Endothelial cell of hepatic sinusoid (primary cell): ENCODE measurements around the gene CDKL5.

Source experiments
- in situ Hi-C: cut with HindIII; loops from 2 replicates; pipeline ENCODE4 v1.10.0; 2017; ENCODE audit warnings: low sequenced_read_pairs

Gene CDKL5

DNA sequence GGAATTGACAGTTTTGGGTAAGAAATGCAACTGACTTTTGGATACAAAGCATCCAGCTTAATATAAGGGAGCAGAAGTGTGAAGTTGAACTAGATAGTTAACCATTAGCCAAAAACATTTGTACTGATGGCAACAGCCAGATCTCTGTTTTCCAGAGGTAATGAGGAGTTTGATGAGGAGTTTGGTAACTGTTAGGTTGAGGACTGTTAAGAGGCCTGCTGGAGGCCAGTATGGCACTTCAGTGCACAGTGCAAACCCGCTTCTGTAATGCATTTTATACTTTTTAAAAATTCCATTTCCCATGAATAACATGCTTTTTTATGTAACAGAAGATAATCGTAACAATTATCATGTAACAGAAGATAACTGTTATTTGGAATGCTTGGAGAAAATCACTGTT lies 30.0 kb downstream of the CDKL5 start:
- in situ Hi-C loops, result no loop called here

- in situ Hi-C loops, result no loop called here
Observed at GRCh38 chrX:18457000-18457399, 31.6 kb downstream of the CDKL5 start.

GRCh38 chrX:18461431-18461830 lies 36.0 kb downstream of the CDKL5 start:
- in situ Hi-C loops, result no loop called here

DNA sequence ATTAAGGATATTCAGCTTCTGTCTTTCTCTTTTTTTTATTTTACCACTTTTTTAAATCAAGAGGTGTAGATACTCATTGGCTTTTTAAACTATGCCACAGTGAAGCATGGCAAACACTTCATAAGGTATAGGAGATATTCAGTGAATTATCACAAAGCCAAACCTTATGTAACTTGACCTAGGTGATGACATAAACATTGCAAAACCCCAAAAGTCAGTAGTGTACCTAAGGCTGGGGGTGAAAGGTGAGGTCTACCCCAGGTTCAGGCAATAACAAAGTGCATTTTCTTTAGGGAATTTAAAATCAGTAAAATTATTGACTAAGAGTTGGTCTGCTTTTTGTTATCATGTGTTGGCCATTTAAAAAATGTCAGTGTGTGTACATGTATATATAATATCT lies 39.1 kb downstream of the CDKL5 start:
- in situ Hi-C loops, result no loop called here

- in situ Hi-C loops, result no loop called here
Observed at GRCh38 chrX:18465051-18465450, 39.6 kb downstream of the CDKL5 start.

- in situ Hi-C loops, result no loop called here
Observed at GRCh38 chrX:18468599-18468998, 43.2 kb downstream of the CDKL5 start.

GRCh38 chrX:18471296-18471695 lies 45.9 kb downstream of the CDKL5 start:
- in situ Hi-C loops, result no loop called here

- in situ Hi-C loops, result loop anchor here (5.0 kb wide), 1 partner anchor 66 kb away; no protein-coding TSS in a partner anchor
Observed at GRCh38 chrX:18490806-18491555, 65.6 kb downstream of the CDKL5 start.

- in situ Hi-C loops, result loop anchor here (5.0 kb wide), 1 partner anchor 66 kb away; no protein-coding TSS in a partner anchor
Observed at GRCh38 chrX:18491587-18492340, 66.4 kb downstream of the CDKL5 start.

GRCh38 chrX:18534949-18535348 lies 109.5 kb downstream of the CDKL5 start:
- in situ Hi-C loops, result no loop called here

DNA sequence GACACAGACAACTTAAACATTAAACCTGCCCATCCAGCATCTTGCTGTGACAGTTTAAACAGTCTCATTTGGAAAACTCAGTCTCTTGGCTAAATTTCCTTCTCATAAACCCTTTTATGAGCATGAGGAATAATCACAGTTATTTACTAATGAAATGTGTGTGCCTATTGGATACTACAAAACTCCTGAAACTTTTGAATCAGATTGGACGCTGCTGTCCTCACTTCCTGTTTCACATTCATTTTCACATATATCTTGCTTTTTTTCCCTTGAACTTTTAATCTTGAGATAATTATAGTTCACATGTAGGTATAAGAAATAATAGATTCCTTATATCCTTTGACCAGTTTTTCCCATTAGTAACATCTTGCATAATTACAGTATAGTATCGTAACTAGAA lies 111.7 kb downstream of the CDKL5 start:
- in situ Hi-C loops, result no loop called here

DNA sequence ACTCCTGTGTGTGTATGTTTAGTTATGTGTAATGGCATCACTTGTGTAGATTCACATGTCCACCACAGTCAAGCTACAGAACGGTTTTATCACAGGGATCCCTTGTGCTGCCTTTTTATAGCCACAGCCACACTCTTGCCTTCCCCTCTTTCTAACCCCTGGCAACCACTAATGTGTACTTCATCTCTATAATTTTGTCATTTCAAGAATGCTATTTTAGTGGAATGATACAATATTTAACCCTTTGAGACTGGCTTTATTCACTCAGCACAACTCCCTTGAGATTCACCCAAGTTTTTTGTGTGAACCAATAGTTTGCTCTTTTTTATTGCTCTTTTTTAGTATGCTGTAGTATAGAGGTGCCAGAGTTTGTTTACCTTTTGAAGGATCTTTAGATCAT lies 112.1 kb downstream of the CDKL5 start:
- in situ Hi-C loops, result no loop called here

DNA sequence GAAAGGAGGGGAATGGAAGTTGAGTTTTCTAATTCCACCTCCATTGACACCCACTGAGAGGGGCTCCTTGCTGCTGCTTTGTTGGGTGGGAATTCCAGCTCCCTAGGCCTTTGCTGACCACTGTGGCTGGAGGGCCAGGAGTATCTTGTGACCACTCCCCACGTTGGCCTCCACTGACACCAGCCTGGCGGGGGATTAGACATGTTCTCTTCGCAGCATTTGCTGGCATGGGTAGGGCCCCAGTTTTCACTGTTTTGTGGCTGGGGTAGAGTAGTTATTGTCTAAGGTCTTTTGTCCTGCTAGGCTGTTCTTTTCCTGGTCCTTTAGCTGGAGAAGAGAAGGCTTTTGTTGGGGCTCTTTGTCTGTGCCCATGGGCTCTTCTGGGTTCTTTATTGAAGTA lies 116.7 kb downstream of the CDKL5 start:
- in situ Hi-C loops, result no loop called here

- in situ Hi-C loops, result no loop called here
Observed at GRCh38 chrX:18542905-18543304, 117.5 kb downstream of the CDKL5 start.

- in situ Hi-C loops, result no loop called here
Observed at GRCh38 chrX:18543738-18544137, 118.3 kb downstream of the CDKL5 start.

DNA sequence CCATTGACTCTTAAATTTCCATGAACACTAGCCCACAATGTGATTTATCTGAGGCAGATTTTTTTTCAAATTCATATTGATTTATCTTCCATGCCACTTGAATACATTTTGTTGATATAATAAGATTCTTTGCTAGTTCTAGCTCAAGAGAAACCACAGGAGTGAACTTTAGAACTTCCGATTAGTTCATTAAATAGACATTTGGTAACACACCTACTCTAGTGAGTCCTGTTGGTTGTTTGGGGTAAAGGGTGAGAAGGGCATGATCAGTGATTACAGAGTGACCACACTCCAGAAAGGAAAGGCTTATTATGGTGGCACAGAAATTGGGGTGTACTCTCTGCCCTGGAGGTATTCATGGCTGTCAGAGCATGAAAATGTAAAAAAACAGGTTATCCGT lies 120.4 kb downstream of the CDKL5 start:
- in situ Hi-C loops, result no loop called here

DNA sequence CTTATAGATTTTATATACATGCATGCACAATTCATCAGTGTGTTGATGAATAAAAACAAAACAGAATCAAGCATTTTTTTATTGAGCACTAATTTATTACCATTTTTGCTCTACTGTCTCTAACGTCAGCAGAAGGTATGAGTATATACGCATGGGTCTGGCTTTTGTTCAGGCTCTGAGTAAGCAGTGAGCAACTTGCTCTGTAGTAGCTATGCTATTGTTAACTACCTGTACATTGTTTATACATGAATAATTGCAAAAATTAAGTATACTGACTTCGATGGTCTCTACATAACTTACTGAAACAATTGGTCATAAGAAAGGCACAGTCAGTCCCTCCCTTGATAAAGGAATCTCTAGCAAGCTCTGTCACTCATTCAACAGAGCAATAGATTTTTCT lies 123.6 kb downstream of the CDKL5 start:
- in situ Hi-C loops, result no loop called here

DNA sequence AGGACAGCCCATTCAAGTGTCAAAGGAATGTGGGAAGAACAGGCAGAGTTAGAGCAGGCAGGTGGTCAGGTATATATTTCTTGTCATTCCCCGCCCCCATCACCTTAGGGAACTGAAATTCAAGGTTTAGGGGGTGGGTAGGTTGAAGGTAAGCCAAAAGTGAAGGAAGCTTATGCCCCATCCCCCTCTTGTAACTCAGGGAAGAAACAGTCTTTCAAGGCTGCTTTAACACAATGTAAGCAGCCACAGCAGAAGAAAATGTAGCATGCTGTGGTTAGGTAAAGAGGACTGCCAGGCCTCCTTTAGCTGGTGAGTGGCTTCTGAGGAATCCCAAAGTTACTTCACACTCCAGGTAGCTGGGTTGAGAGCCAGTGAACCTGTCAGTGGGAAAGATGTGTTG lies 124.2 kb downstream of the CDKL5 start:
- in situ Hi-C loops, result no loop called here

DNA sequence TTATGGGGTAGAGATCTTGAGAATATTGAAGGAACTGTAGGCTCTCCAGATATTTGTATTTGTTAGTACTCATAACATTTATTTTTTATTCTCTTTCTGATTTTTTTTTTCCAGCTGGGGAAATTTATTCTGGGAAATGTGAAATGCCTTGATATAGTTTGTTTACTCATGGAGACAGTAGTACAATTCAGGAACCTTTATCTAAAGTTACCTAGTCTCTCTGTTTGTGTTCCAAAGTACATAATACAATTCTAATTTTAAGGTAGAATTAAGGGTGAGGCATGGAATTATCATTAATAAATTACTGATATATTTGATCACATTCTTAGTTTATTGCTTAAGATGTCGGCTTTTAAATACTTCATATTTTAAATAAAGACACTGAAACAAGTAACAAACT lies 132.5 kb downstream of the CDKL5 start:
- in situ Hi-C loops, result loop anchor here (5.0 kb wide), 1 partner anchor 66 kb away; no protein-coding TSS in a partner anchor

- in situ Hi-C loops, result loop anchor here (5.0 kb wide), 1 partner anchor 66 kb away; no protein-coding TSS in a partner anchor
Observed at GRCh38 chrX:18558799-18559198, 133.4 kb downstream of the CDKL5 start.

DNA sequence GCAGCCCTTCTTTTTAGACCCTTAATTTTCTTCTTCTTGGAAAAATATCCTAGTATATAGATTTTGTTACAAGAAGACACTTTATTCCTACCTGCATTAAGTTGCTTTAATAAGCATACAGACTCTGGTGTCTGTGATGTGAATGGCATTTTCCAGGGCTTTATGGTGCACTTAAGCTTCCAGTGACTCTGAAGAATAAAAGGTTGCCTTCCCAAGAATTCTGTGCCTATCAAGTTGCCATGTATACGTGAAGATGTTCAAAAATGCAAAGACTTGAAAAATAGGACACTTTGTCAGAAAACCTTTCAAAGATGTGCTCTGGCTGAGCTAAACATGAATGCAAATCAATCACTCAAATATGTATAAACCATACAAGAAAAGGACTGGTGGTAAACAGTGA lies 135.6 kb downstream of the CDKL5 start:
- in situ Hi-C loops, result no loop called here

GRCh38 chrX:18565727-18566126 lies 140.3 kb downstream of the CDKL5 start:
- in situ Hi-C loops, result no loop called here
